HEK293 (cell line): ENCODE measurements around the gene TCF7L1.

Experiments
- CTCF ChIA-PET: fragments of 350-600 bp; formaldehyde crosslinking; extraction: SDS; loops from one replicate; lab custom pipeline; 2021; ENCODE audit warnings: antibody characterized with exemption; lab: Yijun Ruan, JAX
- POLR2A ChIA-PET: fragments of 300-600 bp; formaldehyde crosslinking; extraction: SDS; loops from one replicate; lab custom pipeline; 2020; ENCODE audit warnings: antibody characterized with exemption, inconsistent platforms; lab: Yijun Ruan, JAX
- H3K27ac ChIP-seq: fragments of 200-500 bp; sonication (Bioruptor generic); 2 replicates; pipeline ENCODE4 v1.5.1; 2014; ENCODE audit warnings: low read depth, low read length, control low read depth, inconsistent platforms; ENCODE audit errors: extremely low read depth
- H3K36me3 ChIP-seq, 2 experiments: fragments of 200-500 bp in 1 of 2; sonication (Bioruptor generic) in 1 of 2; 1 replicate in 1 of 2; 2 replicates in 1 of 2; pipeline ENCODE4 v1.5.1; 2014 to 2017; ENCODE audit warnings: inconsistent platforms in 2 of 2, low read length in 2 of 2; ENCODE audit not compliant: control insufficient read depth in 2 of 2, insufficient read depth in 1 of 2
- H3K4me1 ChIP-seq: fragments of 200-500 bp; sonication (Bioruptor generic); 2 replicates; pipeline ENCODE4 v1.5.1; 2014; ENCODE audit warnings: mild to moderate bottlenecking, low read length, inconsistent platforms; ENCODE audit not compliant: control insufficient read depth, insufficient read depth
- H3K4me3 ChIP-seq: 2 replicates; pipeline ENCODE4 v1.5.1; 2011; ENCODE audit warnings: low read depth, mild to moderate bottlenecking, control low read depth, low read length, moderate library complexity
- H3K9me3 ChIP-seq: fragments of 200-500 bp; sonication (Bioruptor generic); 2 replicates; pipeline ENCODE4 v1.5.1; 2014; ENCODE audit warnings: low read depth, low read length, inconsistent platforms; ENCODE audit not compliant: control insufficient read depth, insufficient read depth
- MYNN ChIP-seq: fragments of 450-650 bp; formaldehyde crosslinking; IDR thresholded peaks from 2 replicates; pipeline ENCODE4 v1.5.1; 2016; ENCODE audit warnings: missing biosample characterization, missing genetic modification characterization, borderline replicate concordance
- SP7 ChIP-seq: fragments of 450-650 bp; formaldehyde crosslinking; IDR thresholded peaks from 2 replicates; pipeline ENCODE4 v1.5.1; 2016; ENCODE audit warnings: missing biosample characterization, missing genetic modification characterization
- ZFP69B ChIP-seq: fragments of 450-650 bp; formaldehyde crosslinking; IDR thresholded peaks from 2 replicates; pipeline ENCODE4 v1.5.1; 2016; ENCODE audit warnings: missing biosample characterization, missing genetic modification characterization
- ZNF169 ChIP-seq: fragments of 450-650 bp; formaldehyde crosslinking; IDR thresholded peaks from 2 replicates; pipeline ENCODE4 v1.5.1; 2016; ENCODE audit warnings: missing biosample characterization, missing genetic modification characterization
- ZNF555 ChIP-seq: fragments of 450-650 bp; formaldehyde crosslinking; conservative IDR thresholded peaks from 2 replicates; pipeline ENCODE4 v1.5.1; 2017; ENCODE audit warnings: missing biosample characterization, mild to moderate bottlenecking, missing genetic modification characterization, inconsistent platforms
- ZNF660 ChIP-seq: fragments of 450-650 bp; IDR thresholded peaks from 2 replicates; pipeline ENCODE4 v1.5.1; 2018; ENCODE audit warnings: missing biosample characterization, mild to moderate bottlenecking, missing genetic modification characterization
- ZNF677 ChIP-seq: fragments of 450-650 bp; IDR thresholded peaks from 2 replicates; pipeline ENCODE4 v1.5.0; 2018; ENCODE audit warnings: missing biosample characterization, mild to moderate bottlenecking, missing genetic modification characterization, moderate library complexity
- TF ChIP-seq, protein P1 (sequence below): fragments of 450-650 bp; formaldehyde crosslinking; IDR thresholded peaks from 2 replicates; pipeline ENCODE4 v1.5.1; 2016; ENCODE audit warnings: missing biosample characterization, missing genetic modification characterization
- TF ChIP-seq, protein P2 (sequence below): fragments of 450-650 bp; formaldehyde crosslinking; IDR thresholded peaks from 2 replicates; pipeline ENCODE4 v1.5.1; 2016; ENCODE audit warnings: missing biosample characterization, missing genetic modification characterization, borderline replicate concordance
- TF ChIP-seq, protein P3 (sequence below): fragments of 450-650 bp; formaldehyde crosslinking; IDR thresholded peaks from 2 replicates; pipeline ENCODE4 v1.5.1; 2017; ENCODE audit warnings: missing biosample characterization, missing genetic modification characterization
- TF ChIP-seq, protein P4 (sequence below): fragments of 450-650 bp; formaldehyde crosslinking; IDR thresholded peaks from 2 replicates; pipeline ENCODE4 v1.5.1; 2016; ENCODE audit warnings: missing biosample characterization, missing genetic modification characterization, low read depth

Gene TCF7L1

DNA sequence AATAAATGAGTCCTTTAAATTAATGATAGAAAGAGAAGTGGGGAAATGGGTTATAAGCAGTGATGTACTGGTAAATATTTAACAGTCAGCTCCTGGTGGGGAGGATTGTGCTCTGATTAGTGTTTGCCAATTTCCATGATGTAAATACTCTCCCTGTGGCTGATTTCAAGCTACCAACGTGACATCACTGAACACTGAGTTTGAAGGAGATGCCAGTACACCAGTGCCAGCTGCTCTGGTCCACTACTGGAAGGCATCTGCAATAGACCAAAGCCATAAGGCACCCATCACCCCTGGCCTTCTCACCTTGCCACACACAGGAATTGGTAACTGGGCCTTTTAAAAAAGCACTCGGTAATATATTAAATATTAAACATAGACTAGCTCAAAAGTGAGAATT lies 116.9 kb downstream of the TCF7L1 start (continued):
- TF ChIP-seq, protein P1, sequence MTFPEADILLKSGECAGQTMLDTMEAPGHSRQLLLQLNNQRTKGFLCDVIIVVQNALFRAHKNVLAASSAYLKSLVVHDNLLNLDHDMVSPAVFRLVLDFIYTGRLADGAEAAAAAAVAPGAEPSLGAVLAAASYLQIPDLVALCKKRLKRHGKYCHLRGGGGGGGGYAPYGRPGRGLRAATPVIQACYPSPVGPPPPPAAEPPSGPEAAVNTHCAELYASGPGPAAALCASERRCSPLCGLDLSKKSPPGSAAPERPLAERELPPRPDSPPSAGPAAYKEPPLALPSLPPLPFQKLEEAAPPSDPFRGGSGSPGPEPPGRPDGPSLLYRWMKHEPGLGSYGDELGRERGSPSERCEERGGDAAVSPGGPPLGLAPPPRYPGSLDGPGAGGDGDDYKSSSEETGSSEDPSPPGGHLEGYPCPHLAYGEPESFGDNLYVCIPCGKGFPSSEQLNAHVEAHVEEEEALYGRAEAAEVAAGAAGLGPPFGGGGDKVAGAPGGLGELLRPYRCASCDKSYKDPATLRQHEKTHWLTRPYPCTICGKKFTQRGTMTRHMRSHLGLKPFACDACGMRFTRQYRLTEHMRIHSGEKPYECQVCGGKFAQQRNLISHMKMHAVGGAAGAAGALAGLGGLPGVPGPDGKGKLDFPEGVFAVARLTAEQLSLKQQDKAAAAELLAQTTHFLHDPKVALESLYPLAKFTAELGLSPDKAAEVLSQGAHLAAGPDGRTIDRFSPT, result no peak
- no peak for TF ChIP-seq MYNN (tag by site-specific recombination)

DNA sequence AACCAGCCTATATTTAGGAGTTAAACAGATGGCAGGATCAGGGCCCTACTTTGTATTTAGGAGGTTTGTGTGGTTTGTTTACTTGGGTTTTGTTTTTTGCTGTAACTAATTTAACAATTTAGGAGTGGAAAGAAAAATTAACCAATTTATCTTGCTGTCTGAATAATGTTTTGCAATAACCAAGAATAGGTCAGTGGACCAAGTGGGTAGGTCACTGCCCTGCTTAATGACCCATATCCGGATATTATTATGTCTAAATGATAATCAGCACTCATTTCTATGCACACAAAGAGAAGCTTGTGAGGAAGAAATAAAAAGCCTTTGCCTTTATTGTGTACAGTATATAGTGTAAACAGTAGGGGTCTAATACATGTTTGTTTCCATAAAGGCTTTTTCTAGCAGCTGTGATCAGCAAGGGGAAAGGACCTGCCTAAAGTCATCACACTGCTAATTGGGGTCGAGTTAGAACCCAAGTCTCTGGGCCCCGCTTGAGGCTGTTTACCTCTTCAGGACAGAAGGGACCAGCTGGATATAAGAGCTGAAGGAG lies 118.0 kb downstream of the TCF7L1 start:
- TF ChIP-seq, protein P2, sequence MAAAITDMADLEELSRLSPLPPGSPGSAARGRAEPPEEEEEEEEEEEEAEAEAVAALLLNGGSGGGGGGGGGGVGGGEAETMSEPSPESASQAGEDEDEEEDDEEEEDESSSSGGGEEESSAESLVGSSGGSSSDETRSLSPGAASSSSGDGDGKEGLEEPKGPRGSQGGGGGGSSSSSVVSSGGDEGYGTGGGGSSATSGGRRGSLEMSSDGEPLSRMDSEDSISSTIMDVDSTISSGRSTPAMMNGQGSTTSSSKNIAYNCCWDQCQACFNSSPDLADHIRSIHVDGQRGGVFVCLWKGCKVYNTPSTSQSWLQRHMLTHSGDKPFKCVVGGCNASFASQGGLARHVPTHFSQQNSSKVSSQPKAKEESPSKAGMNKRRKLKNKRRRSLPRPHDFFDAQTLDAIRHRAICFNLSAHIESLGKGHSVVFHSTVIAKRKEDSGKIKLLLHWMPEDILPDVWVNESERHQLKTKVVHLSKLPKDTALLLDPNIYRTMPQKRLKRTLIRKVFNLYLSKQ (tag by site-specific recombination), result no peak
- TF ChIP-seq, protein P3, sequence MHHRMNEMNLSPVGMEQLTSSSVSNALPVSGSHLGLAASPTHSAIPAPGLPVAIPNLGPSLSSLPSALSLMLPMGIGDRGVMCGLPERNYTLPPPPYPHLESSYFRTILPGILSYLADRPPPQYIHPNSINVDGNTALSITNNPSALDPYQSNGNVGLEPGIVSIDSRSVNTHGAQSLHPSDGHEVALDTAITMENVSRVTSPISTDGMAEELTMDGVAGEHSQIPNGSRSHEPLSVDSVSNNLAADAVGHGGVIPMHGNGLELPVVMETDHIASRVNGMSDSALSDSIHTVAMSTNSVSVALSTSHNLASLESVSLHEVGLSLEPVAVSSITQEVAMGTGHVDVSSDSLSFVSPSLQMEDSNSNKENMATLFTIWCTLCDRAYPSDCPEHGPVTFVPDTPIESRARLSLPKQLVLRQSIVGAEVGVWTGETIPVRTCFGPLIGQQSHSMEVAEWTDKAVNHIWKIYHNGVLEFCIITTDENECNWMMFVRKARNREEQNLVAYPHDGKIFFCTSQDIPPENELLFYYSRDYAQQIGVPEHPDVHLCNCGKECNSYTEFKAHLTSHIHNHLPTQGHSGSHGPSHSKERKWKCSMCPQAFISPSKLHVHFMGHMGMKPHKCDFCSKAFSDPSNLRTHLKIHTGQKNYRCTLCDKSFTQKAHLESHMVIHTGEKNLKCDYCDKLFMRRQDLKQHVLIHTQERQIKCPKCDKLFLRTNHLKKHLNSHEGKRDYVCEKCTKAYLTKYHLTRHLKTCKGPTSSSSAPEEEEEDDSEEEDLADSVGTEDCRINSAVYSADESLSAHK (tag by site-specific recombination), result no peak
- no peaks in the 10 kb centered on the region for H3K36me3 ChIP-seq
- ChIA-PET CTCF (interaction anchor here (0.5 to 1.4 kb wide), 4 partner anchors 15 to 185 kb away, joined by 3 to 6 read pairs (median 4); no protein-coding TSS in a partner anchor), POLR2A (interaction anchor here (0.6 kb wide), 1 partner anchor 17 kb away, joined by 9 read pairs; no protein-coding TSS in a partner anchor)
- H3K9me3 ChIP-seq, result no peaks in the 10 kb centered on the region
- no peaks in the 10 kb centered on the region for H3K4me1 ChIP-seq
- no peak overlapping the region for H3K27ac ChIP-seq
- no peak overlapping the region for H3K4me3 ChIP-seq

DNA sequence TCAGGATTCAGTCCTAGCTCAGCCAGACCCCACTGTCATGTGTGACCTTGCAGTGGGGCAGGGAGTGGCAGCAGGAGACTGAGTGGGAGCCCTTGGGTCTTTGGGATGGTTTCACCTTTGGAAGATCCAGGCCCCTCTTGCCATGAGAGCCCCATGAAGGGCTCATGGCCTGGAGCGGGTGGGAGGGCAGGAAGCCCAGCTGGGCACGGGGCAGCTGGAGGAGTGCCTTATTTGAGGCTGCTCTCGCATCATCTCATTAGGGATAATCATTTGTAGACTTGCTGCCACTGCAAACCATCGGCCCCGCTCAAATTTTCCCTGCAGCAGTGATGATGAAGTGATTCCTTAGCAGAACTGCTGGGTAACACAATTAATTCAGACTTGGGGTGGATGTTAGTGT lies 120.7 kb downstream of the TCF7L1 start:
- H3K4me3 ChIP-seq, result no peak overlapping the region
- no peak overlapping the region for H3K27ac ChIP-seq
- no peaks in the 10 kb centered on the region for H3K4me1 ChIP-seq
- H3K36me3 ChIP-seq, result no peaks in the 10 kb centered on the region
- ChIA-PET CTCF (interaction anchor here (0.6 to 5.6 kb wide), 2 partner anchors 12 to 27 kb away, joined by 3 to 44 read pairs; no protein-coding TSS in a partner anchor), POLR2A (no interaction called here)
- no peaks in the 10 kb centered on the region for H3K9me3 ChIP-seq
- TF ChIP-seq ZNF660 (tag by site-specific recombination), result no peak
- TF ChIP-seq ZNF169 (tag by site-specific recombination), result no peak
- TF ChIP-seq SP7 (tag by site-specific recombination), result no peak
- no peak for TF ChIP-seq ZNF677 (tag by site-specific recombination)
- TF ChIP-seq ZNF555, result no peak
- TF ChIP-seq, protein P4, sequence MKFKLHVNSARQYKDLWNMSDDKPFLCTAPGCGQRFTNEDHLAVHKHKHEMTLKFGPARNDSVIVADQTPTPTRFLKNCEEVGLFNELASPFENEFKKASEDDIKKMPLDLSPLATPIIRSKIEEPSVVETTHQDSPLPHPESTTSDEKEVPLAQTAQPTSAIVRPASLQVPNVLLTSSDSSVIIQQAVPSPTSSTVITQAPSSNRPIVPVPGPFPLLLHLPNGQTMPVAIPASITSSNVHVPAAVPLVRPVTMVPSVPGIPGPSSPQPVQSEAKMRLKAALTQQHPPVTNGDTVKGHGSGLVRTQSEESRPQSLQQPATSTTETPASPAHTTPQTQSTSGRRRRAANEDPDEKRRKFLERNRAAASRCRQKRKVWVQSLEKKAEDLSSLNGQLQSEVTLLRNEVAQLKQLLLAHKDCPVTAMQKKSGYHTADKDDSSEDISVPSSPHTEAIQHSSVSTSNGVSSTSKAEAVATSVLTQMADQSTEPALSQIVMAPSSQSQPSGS (tag by site-specific recombination), result no peak
- TF ChIP-seq ZFP69B (tag by site-specific recombination), result no peak
